HUDEP-2 (cell line): Measurements from ENCODE around the gene METTL6.
"Not testable (repeated sequence)": the region's sequence is repeated elsewhere in the genome, so short reads cannot be mapped to it uniquely, and the experiment has no call there.

Experiments
- DNase-seq, 76 experiments: peaks; one replicate each; lab custom pipeline; 2025; ENCODE audit not compliant: unreplicated experiment in 76 of 76; lab: John Stamatoyannopoulos, UW

METTL6 gene

GRCh38 chr3:15377961-15378791 is 49.2 kb downstream of the METTL6 start:
- DNase-seq, result peak in 73 of 76 experiments; percentile 14 to 94 (median 84)

DNA sequence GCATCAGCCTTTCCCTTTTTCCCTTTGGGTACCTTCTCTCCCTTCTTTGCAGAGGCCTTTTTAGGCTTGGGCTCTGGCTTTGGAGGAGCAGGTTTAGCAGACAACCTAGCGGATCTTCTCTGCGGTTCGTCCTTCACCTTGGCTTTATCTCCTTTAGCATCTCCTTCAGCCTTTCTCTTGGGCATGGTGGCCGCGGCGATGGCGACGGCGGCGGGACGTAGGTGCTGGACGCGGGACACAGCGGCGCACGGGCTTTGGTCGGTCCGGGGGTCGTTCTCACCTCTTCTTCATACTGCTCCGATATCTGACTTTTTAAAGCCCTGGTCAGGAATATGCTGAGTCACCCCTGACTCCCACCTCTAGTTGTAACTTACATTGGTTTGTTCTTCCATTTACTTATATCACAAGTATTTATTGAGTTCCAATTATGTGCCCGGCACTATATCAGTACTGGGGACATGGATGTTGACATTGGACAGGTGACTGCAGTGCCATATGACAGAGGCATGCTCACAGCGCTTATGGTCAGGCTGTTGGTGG is 51.8 kb downstream of the METTL6 start:
- no peak for DNase-seq

DNA sequence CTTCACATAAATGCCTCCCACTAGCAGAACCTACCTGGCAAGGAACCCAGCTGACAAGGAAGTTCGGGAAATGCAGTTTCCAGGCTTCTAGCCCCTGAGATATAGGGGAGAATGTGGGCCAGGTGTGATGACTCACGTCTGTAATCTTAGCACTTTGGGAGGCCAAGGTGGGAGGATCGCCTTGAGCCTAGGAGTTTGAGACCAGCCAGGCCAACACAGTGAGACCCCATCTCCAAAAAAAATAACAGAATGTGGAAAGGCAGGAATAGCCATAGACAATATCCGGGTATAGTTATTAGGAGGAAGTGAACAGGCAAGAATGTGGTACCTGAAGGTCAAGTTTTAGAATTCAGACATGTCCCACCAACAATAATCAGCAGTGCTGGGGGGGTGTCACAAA is 54.4 kb downstream of the METTL6 start:
- DNase-seq, result no peak

DNA sequence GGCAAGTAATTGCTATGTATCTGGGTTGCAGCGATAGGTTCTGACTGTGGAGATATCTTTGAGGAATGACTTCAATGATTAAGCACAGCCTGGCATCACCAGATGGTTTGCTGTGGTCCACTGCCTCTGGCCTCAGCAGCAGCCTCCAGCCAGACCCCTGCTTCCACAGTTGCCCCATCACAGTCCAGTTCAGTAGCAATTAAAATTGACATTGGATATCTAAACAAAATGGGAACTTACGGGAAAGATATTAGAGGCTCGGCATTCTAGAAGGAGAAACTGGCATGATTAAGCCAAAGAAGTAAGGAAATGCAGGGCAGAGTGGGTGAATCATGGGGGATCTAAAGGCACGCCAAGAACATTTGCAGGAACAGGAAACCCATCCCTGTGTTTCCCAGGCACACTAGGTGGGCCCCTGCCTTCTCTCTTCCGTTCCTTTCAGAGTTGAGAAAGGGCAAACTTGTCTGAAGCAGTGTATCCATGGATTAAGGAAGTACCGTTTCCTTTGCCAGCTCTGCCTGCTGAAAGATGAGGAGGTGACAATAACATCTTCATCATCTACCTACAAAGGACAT is 58.7 kb downstream of the METTL6 start:
- DNase-seq, result no peak

GRCh38 chr3:15367059-15367458 is 60.3 kb downstream of the METTL6 start:
- no peak for DNase-seq

- DNase-seq, result not testable (repeated sequence)
Observed at GRCh38 chr3:15364078-15364477, 63.3 kb downstream of the METTL6 start.

DNA sequence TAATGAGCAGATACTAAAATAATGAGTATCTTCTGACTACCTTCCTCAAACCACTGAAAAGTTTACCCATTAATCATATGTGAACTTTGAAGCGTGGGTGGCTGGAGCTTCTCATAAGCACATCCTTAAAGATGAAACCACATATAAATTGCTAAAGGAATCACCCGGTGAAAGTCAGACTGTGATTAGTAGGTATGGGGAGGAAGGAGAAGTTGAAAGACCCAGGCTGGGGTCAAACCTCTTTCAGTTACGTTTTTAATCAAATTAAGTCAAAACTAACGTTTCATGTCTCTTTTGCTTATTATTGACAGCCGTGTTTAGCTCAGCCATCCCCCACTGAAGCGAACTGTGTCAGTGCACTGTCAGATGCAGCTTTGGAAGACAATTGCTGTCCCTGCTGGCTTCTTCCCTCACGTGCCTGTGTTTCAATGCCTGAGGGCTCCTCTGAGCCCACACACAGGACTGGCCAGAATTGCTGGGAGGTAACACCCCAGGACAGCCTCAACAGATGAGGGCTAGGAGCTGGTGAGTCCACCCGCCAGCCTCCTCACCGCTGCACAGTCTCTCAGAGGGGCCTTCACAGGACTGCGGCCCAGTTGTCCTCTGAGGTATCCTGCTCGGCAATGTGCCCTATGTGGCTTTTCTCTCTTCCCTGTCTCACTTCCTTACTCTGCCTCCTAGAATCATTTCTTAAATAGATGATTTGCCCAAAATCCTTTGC is 65.7 kb downstream of the METTL6 start:
- no peak for DNase-seq

DNA sequence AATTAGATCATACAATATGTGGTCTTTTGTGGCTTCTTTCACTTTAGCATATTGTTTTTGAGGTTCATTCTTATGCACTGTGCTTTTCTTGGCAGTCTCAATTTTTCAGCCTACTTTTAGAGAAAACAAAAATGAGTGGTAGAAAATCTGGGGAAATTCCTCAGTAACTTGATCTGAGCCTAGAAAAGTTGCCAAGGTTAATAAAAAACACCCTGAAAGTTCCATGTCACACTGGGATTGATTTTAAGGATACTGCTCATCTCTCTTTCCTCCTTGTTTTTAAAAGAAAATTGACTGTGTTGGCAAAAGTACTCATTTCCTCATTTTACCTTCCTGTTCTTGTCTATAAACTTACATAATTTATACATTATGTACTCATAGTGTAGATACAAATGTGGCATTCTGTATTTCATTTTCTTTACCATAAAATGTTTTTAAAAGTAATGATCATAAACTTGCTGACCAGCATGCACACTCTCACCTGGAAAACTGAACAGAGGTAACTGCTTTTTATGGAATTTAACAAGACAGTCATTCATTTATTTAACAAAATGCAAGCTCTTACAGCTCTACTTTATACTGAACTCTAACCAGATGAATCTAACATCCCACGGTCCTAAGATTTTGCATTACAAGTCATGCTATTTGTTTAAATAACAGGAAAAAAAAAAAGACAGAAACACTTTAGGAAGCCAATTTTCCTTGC is 66.4 kb downstream of the METTL6 start:
- DNase-seq, result no peak
